Stimulated activated CD8-positive, alpha-beta memory T cell treated with anti-CD3 and anti-CD28 coated beads, Interleukin-2, amount 100 ng/mL, for 48 hours (primary cell): Measurements from ENCODE around the gene ZNF665.
"Not testable (repeated sequence)": the region's sequence is repeated elsewhere in the genome, so short reads cannot be mapped to it uniquely, and the experiment has no call there.

Source experiments
- DNase-seq, 2 donors: peaks; one replicate each; pipeline ENCODE4 v3.0.0-alpha.2; 2020; ENCODE audit warnings: low read depth in 2 of 2

ZNF665 gene

GRCh38 chr19:53158119-53158656 is 35.0 kb downstream of the ZNF665 start:
- DNase-seq, result peak in 1 of 2 donors; percentile 21

DNA sequence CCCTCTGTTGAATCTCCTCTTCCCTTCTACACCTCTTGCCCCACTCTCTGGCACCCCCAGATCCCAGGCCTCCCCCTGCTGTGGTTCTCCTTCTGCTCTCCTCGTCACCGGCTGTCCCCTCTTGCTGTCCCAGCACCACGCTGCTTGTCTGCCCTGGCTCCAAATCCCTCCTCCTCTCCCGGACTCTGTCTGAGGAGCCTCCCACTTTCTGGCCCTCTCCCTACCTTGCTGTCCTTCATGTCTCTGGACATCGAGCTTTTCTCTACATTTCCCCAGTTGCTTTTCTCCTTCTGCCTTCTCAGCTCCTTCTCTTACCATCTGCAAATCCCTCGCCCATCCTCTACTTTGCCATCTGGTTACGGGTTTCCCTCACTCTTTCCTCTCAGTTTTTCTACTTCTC is 35.5 kb downstream of the ZNF665 start:
- no peak for DNase-seq

- no peak for DNase-seq
Measured at GRCh38 chr19:53156850-53157249, 36.3 kb downstream of the ZNF665 start.

- DNase-seq, result no peak
Measured at GRCh38 chr19:53147645-53148044, 45.5 kb downstream of the ZNF665 start.

- no peak for DNase-seq
Measured at GRCh38 chr19:53140351-53140750, 52.8 kb downstream of the ZNF665 start.

DNA sequence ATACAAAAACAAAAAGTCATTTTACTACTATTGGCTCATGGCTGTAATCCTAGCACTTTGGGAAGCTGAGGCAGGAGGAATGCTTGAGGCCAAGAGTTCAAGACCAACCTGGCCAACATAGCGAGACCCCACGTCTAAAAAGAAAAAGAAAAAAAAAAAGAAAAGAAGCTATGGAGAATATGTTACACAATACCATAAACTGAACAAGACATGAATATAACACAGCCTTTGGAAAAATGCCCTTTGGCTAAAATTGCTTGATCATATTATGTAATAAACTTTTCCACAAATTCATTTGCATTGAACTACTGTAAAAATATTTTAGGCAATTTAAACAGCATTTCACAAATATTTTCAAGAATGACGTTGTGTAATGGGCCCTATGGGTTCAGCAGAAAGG is 56.7 kb downstream of the ZNF665 start:
- no peak for DNase-seq

DNA sequence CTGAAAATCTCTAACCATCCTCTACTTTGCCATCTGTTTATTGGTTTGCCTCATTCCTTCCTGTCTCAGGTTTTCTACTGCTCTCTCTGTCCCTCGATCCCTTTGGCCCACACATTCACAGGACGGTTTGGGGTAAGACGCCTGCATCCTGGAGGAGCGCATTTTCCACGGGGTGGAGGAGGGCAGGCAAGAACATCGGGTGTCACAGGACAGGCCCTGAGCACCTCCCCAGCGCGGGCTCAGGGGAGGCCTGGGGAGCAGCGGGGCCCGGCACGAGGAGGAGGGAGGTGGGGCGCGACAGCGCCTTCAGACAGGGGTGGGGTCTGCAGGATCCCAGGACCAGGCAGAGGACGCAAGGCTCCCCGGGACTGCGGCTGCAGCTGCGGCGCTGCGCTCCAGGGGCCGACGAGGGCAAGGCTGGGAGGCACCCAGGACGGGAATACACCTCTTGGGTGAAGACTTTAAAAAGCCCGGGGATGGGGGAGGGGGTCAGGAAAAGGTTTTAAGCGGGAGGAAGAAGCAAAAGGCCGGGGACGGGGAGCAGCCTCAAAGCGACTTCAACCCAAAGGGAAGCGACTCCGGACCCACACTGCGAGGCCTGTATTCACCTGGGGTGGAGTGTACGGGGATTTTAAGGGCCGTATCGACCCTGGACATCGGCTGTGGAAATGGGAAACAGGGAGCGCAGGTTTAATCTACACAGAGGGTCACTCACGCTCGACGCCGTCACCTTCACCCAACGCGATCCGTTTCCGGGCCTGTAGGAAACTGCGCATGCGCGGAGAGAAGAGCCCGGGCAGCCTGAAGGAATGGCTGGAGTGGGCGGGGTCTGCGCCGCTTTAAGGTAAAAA is 60.8 kb downstream of the ZNF665 start, which contains the start of gene ZNF415:
Gene ZNF415, minus strand, starts transcription at position 770 of the 851 bp plus-strand sequence. CDS start 10,234 bp downstream, outside the sequence.
- peak; percentile 15 to 18 for DNase-seq

DNA sequence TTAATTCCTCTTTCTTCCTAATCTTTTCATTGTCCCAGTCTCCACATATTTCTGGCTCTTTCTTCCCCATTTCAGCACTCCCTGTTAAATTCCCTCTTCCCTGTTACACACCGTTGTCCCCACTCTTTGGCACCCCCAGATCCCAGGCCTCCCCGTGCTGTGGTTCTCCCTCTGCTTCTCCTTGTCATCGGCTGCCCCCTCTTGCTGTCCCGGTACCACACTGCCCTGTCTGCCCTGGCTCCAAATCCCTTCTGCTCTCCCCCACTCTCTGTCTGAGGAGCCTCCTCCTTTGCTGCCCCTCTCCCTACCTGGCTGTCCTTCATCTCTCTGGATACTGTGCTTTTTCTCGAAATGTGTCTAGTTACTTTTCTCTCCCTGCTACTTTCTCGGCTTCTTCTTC is 61.4 kb downstream of the ZNF665 start:
- DNase-seq, result no peak

GRCh38 chr19:53131085-53131590 is 62.0 kb downstream of the ZNF665 start:
- DNase-seq, result no peak

DNA sequence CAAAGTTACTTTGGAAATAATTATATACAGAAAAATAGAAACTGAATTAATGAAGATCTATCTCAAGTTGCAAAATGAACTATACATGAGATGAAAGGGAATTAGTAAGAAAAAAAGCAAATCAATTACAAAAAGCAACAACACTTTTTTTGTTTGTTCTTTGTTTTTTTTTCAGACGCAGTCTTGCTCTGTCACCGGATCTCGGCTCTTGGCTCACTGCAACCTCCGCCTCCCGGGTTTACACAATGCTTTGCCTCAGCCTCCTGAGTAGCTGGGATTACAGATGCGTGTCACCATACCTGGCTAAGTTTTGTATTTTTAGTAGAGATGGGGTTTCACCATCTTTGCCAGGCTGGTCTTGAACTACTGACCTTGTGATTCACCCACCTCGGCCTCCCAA is 62.7 kb downstream of the ZNF665 start:
- DNase-seq, result no peak

DNA sequence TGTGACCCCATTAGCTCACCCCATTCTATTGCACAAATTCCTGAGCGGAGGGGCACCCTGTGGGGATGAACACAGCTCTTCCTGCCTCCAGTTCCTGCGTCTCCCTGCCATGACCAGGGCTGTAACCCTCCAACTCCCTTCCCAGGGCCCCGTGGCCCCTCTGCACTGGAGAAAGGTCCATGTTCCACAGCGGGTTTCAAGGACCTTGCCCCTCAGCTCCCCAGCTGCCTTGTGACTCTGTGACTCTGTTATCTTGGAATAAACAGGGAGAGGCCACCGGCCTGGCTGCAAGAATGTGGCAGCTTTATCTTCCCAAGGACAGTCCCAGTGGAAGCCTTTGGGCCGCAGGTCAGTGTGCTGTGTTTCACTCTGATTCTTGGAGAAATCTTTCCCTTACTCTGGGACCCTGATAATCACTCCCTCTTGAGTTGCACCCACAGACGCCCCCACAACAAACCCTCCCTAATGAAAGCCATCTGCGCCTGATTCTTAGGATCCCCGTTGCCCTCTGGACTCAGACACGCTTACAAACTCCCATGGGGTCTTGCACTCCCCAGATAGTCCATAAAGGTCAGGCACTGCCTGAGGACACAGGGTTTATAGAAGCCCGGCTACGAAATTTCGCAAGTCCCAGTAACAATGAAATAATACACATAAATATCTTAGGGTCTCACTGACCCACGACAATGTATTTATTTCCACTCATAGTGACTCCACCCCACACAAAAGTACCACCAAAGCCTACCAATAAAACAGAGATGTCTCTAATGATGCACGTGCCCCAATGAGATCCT is 66.2 kb downstream of the ZNF665 start:
- DNase-seq, result not testable (repeated sequence)

DNA sequence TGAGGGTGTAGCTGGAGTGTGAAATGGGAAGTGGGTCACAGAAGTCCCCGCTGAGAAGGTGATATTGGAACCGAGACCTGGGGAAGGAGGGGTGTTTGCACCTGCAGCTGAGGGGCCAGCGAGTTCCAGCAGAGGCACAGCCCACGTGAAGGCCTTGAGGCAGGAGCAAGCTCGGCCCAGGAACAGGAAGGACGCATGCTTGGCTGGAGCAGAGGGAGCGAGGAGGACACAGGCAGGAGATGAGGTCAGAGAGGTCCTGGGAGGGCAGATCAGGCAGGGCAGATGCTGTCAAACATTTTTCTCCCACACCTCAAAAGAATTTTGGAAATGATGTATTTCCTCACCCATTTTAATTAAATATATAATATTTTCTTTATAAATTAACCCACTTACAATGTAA is 69.8 kb downstream of the ZNF665 start:
- DNase-seq, result no peak
